GM12864 (cell line): ENCODE data around the gene ADAMTS16.

Experiments
- DNase-seq: peaks from one replicate; pipeline ENCODE4 v3.0.0-alpha.2; 2011; ENCODE audit warnings: low read depth
- H3K4me3 ChIP-seq: 2 replicates; pipeline ENCODE4 v1.5.1; 2011; ENCODE audit warnings: mild to moderate bottlenecking, low read depth, low read length, control low read depth
- TF ChIP-seq, protein P1 (sequence below): IDR thresholded peaks from 2 replicates; pipeline ENCODE4 v1.5.1; 2011; ENCODE audit warnings: low read depth, mild to moderate bottlenecking, moderate library complexity, low read length, control low read depth, inconsistent platforms; ENCODE audit errors: missing control alignments

ADAMTS16 gene

DNA sequence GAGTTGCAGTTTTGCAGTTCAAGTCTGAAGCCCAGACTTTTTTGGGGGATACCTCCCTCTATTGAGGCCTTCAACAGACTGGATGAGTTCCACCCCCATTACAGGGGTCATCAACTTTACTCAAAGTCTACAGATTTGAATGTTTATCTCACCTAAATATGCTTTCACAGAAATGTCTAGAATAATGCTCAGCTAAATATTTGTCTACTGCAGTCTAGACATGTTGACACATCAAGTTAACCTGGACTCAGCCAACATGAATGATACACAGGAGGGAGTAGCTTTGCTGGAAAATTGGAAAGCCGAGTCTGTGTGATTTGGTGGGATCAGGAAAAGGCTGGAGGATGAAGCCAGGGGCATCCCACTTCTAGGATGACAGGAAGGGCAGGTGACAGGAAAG, 154.3 kb downstream of the ADAMTS16 start:
- DNase-seq = no peak
- TF ChIP-seq, protein P1, sequence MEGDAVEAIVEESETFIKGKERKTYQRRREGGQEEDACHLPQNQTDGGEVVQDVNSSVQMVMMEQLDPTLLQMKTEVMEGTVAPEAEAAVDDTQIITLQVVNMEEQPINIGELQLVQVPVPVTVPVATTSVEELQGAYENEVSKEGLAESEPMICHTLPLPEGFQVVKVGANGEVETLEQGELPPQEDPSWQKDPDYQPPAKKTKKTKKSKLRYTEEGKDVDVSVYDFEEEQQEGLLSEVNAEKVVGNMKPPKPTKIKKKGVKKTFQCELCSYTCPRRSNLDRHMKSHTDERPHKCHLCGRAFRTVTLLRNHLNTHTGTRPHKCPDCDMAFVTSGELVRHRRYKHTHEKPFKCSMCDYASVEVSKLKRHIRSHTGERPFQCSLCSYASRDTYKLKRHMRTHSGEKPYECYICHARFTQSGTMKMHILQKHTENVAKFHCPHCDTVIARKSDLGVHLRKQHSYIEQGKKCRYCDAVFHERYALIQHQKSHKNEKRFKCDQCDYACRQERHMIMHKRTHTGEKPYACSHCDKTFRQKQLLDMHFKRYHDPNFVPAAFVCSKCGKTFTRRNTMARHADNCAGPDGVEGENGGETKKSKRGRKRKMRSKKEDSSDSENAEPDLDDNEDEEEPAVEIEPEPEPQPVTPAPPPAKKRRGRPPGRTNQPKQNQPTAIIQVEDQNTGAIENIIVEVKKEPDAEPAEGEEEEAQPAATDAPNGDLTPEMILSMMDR = no peak
- H3K4me3 ChIP-seq = no peak overlapping the region

DNA sequence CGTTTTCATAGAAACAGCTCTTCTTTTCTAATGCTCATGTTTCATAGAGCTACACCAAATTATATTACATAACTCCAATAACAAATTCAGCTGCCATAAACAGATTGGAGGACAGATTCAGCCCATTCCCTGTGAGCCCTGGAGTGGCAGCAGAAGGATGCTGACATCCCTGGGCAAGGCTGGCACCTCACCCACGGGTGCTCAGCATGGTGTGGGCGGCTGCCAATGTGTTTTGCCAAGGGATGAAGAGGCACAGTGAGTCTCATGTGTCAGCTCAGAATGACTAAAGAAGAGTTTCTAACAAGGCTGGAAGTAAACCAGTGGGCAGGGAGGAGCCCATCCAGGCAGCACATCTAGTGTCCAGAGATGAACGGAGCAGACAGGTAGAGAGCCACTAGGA, 155.2 kb downstream of the ADAMTS16 start:
- H3K4me3 ChIP-seq = no peak overlapping the region
- DNase-seq = no peak
- TF ChIP-seq, protein P1 = no peak

DNA sequence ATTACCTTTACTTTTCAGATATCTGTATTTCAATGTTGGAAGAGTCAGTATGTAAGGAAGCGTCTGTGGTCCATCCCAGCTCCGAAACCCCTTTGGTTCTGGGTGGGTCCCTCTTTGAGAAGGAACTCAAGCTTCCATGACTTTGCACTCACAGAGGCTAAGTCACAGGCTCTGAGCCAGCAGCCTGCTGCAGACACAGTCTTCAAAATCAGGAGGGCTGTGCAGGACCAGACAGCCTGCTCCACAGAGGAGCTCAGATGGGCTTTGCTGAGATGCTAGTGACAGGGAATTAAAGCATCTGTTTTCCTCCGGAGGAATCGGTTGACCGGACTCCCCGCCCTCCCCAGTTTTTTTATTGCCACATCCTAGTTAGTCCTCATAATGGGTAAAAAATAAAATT, 155.9 kb downstream of the ADAMTS16 start:
- TF ChIP-seq, protein P1 = no peak
- DNase-seq = no peak
- no peak overlapping the region for H3K4me3 ChIP-seq

DNA sequence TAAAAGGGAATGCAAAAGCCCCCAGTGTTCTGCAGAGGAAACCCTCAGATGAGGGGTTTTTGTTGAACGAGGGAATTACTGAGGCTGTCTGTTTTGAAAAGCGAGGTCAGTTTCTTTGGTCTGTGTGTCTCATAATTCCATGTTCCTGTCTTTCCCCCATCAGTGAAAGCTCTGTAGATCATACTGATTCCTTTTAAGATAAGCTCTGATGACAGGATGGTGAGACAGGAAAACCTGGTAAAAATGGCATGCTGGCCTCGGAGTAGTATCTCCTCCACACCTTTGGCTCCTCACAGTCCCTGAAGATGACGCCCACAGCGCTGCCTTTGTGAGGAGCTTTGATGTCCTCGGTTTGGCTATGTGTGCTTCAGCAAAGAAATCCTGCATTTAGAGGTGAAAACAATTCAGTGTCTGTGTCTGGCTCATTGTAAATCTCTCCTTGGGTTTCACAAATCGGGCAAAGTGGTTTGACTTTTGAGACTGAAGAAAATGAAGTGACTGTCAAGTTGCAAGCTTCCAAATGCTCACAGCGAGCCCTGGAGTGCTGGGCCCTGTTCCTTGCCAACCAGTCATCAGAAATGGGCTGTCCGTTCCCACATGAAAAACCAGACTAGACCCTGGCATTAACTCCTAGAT, 157.4 kb downstream of the ADAMTS16 start:
- H3K4me3 ChIP-seq = no peak overlapping the region
- DNase-seq = no peak

DNA sequence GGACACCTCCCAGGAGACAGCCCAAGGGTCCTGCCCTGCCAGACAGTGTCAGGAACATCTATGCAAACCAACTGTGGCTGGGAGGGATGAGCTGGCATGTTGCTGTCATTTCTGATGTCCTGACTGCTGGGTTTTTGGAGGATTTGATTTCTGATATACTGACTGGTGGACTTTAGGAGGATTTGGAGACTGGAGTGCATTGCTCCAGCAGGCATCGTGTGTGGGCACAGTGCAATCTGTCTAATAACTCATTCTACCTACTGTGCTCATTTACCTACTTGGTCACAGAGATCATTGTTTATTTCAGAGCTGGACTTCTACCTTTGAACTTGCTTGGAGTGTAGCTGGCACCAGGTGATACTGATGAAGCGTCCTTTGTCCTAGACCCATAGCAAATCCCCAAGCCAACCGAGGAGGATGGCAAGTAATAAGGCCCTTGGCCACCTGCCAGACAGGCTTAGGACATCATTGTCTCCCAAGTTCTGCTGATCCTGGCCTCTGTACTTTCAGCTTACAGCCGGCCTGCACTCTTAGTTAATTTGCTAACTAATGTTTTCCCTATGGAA, 158.0 kb downstream of the ADAMTS16 start:
- TF ChIP-seq, protein P1 = no peak

More for the DNA sequence above, 157.4 kb downstream of the ADAMTS16 start:
- TF ChIP-seq, protein P1 = no peak

DNA sequence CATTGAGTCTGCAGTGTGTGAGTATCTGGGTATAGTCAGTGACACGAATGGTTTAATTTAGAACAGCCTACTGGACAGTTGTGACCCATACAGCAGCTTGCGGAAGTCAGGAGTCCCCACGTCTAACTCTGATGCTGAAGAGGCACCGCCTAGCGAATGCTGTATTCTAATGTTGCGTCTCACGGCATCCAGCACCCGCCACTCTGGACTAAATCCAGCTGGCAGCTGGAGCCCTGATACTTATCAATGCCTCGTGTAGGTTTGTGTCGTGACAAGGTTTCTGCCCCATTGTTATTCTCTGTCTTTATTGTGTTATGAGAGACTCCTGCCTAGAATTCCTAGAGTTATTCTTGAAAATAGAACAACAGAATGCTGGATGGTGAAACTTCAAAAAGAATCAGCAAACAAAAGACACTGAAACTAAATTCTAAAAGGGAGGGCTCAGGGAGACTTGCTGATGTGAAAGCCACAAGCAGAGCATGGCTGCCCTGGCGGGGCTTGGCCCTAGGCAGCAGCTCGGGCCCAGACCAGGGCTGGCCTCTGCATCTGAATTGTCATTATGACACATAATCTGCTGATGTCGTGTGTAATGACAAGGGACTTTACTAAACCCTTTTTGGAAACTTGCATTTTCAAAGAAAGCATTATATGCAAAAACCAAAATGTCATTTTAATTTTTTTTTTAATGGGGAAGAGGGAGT, 158.9 kb downstream of the ADAMTS16 start:
- H3K4me3 ChIP-seq = no peak overlapping the region
- TF ChIP-seq, protein P1 = no peak
- DNase-seq = no peak

More for the DNA sequence above, 158.0 kb downstream of the ADAMTS16 start:
- no peak overlapping the region for H3K4me3 ChIP-seq
- no peak for DNase-seq

DNA sequence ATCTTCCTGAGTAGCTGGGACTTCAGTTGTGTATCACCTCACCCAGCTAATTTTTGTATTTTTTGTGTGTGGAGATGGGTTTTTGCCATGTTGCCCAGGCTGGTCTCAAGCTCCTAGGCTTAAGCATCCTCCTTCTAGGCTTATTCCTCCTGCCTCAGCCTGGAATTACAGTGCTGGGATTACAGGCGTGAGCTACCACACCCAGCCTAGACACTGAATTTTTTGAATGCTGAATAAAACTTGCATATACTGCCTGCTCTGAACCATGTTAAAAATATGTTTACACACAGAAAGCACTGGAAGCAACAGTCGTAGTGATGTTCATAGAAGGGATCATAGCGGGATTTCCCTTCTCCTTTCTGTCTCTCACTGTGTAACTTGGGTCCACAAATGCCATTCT, 161.0 kb downstream of the ADAMTS16 start:
- TF ChIP-seq, protein P1 = no peak
- H3K4me3 ChIP-seq = no peak overlapping the region
- DNase-seq = no peak
